GM19238 (cell line): Measurements from ENCODE around the gene KIAA1958.

Source experiments
- DNase-seq: peaks from one replicate; pipeline ENCODE4 v3.0.0; 2011; ENCODE audit warnings: low spot score; ENCODE audit not compliant: insufficient read length

Gene KIAA1958

DNA sequence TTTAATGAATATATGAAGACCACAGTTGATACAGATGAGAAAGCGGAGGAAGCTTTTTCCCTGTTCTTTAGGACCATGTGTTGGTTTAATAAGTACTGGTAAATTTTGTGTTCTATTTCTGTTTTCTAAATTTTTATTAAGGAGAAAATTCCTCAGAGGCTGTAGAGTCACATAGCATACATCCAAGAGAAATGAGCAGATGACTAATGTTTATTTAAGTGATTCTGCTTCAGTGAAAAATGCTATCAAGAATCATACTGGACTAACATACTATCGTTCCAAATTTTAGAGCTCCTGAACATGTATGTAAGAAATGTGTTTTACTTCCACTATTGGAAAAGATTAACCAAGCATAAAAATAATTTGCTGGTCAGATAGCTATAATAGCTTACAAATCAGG, 115.0 kb downstream of the KIAA1958 start:
- no peak for DNase-seq

GRCh38 chr9:112604790-112605189, 118.2 kb downstream of the KIAA1958 start:
- no peak for DNase-seq

GRCh38 chr9:112605518-112605917, 118.9 kb downstream of the KIAA1958 start:
- no peak for DNase-seq

DNA sequence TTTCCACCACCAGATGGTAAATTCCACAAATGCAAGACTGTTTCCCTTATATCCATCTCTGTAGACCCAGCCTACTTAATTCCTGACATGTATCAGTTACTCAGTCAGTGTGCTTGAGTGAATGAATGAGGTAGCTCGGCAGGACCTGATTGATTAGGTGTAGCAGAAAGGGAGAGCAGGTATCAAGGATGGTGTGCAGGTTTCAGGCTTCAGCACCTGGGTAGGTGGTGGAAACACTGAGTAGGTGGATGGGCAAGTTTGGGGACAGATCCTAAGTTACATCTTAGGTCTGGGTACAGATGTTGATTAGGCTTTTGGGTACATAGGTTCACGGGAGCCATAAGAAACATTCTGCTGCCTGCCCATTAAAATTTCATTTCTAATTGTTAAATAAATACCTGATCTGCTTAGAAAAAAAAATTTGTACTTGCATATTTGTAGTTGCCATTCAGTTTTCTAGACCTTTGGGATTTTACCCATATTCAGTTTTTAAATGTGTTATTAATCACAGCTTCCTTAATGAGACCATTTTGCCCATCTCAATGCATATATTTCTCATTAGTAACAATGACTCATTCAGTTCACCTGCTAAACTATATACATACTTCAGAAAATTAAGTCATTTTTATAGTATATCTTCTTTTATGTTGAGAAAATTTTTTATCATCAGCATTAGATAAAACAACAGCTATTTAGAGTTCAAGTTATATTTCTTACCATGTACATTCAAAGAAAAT, 119.5 kb downstream of the KIAA1958 start:
- no peak for DNase-seq

- no peak for DNase-seq
Observed at GRCh38 chr9:112608851-112609250, 122.2 kb downstream of the KIAA1958 start.

GRCh38 chr9:112615584-112616266, 129.1 kb downstream of the KIAA1958 start:
- DNase-seq = no peak

DNA sequence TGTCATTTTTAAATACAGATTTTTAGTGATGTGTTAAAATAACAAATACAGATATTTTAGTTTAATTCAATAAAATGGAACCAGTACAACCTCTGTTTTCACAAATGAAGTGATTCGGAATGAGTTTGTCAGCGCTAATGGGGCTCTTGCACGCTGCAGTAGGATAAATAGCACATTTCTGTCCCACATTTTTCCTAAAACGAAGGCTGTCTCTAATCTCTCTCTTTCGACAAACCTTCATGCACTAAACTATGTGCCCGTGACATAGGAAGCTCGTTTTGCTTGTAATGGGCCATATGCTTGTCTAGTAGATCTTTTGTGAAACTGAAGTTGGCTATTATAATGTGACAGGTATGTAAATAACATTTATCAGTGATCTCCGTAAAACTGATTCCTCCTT, 130.7 kb downstream of the KIAA1958 start:
- DNase-seq = no peak

DNA sequence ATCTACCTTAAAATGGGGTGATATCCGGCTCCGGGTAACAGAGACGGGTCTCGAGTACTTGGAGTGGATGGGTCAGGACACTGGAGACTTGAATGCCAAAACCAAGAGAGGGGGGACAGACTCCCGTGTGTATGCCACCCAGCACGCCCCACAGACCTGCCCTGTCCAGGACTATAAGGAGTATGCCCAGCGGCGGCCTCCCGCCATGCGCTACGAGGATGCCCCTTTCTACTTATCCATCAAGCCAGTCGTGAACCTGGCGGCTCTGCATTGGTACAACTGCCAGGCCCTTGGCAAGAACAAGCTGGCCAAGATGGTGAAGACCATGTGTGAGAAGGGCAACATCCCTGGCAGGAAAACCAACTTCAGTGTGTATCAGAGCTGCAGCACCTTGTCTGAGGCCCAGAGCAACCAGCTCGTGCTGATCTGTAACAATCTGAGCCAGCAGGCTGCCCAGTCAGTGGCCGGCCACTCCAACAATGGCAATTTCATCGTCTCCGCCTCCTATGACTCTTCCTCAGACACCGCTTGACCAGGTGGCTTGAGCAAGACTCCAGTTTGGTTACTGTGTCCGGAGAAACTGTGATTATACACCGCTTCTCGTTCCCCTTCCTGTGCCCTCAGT, 131.9 kb downstream of the KIAA1958 start:
- no peak for DNase-seq

- DNase-seq = no peak
Observed at GRCh38 chr9:112620388-112620787, 133.8 kb downstream of the KIAA1958 start.

GRCh38 chr9:112621018-112621655, 134.5 kb downstream of the KIAA1958 start:
- no peak for DNase-seq

GRCh38 chr9:112623198-112623597, 136.6 kb downstream of the KIAA1958 start:
- DNase-seq = no peak

DNA sequence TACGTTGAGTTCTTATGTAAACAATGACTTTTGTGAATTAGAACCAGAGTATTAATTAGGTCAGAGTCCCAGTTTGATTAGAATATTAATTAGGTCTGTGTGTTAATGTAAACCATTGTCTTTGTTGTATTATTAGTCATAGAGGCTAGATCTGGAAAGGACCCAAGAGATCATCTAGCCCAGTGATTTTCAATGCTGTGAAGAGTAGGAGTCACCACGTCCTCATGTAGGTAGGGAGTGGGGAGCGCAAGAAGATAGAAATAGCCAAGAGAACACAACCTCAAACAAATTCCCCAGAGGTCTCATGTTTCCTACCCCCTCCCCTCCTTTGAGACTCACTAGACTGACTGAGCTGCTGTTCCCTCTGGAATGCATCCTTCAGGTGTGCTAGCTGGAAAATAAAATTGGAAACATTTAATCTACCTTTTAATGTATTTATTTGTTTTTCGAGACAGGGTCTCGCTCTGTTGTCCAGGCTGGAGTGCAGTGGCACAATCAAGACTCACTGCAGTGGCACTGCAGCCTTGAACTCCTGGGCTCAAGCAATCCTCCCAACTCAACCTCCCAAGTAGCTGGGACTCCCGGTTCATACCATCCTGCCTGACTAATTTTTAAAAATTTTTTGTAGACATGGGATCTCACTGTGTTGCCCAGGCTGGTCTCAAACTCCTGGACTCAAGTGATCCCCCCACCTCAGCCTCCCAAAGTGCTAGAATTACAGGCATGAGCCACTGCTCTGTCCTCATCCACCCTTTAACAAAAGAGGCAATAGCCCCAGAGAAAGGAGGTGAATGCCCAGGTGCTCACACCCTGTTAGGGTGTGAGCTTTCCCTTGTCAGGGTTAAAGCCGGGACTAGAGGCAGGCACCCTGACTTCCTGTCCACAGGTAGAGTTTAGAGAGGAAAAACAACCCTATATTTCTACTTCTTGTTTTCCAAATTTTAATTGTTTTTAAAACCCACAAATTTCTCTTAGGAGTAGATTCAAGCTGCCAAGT, 138.4 kb downstream of the KIAA1958 start:
- DNase-seq = no peak

- DNase-seq = no peak
Observed at GRCh38 chr9:112629671-112630485, 143.3 kb downstream of the KIAA1958 start.

DNA sequence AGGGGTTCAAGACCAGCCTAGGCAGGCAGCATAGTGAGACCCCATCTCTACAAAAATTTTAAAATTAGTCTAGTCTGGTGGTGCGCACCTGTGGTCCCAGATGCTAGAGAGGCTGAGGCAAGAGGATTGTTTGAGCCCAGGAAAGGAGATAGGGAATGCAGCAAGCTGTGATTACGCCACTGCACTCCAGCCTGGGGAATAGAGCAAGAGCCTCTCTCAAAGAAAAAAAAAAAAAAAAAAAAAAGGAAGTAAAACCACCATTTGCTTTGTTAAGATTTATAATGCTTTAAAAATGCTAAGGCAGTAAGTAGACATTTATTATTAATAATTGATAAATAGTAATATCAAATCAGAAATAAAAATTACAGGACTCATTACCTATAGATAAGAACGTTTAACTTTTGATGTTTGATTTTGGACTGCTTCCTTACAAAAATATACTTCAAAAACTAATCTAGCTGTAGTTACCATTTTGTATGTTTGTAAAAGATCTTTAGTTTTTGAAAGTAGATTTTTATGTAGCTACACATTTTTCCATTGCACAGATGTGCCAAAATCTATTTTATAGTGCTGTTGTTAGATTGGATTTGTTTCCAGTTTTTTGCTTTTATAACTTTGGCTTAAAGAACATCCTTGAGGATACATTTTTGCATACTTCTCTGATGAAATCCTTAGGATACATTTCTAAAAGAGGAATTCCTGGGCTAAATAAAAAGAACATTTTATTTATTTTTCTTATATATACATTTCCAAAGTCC, 144.9 kb downstream of the KIAA1958 start:
- DNase-seq = no peak

GRCh38 chr9:112640311-112640710, 153.7 kb downstream of the KIAA1958 start:
- DNase-seq = no peak

- no peak for DNase-seq
Observed at GRCh38 chr9:112642126-112642525, 155.5 kb downstream of the KIAA1958 start.

DNA sequence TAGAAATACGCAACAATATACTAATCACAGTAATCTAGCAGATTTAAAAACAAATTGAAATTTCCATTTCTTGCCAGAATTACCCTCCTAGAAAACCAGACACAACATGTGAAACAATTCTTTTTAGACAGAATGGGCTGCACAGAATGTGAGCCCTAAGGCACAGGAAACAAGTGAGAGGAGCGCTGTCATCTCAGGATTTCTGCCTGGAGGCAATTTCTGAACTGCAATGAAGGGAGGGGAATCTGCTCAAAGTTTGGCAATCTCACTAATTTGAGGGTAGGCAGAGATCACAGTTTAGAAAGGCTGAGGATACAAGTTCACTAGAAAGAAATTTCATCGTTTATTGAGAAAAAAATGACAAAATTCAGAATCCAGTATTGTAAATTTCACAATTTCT, 161.0 kb downstream of the KIAA1958 start:
- no peak for DNase-seq

- no peak for DNase-seq
Observed at GRCh38 chr9:112648624-112649023, 162.0 kb downstream of the KIAA1958 start.

- DNase-seq = no peak
Observed at GRCh38 chr9:112654282-112654681, 167.7 kb downstream of the KIAA1958 start.
